ENCODE measurements around the gene STK32B.

The STK32B gene

DNA sequence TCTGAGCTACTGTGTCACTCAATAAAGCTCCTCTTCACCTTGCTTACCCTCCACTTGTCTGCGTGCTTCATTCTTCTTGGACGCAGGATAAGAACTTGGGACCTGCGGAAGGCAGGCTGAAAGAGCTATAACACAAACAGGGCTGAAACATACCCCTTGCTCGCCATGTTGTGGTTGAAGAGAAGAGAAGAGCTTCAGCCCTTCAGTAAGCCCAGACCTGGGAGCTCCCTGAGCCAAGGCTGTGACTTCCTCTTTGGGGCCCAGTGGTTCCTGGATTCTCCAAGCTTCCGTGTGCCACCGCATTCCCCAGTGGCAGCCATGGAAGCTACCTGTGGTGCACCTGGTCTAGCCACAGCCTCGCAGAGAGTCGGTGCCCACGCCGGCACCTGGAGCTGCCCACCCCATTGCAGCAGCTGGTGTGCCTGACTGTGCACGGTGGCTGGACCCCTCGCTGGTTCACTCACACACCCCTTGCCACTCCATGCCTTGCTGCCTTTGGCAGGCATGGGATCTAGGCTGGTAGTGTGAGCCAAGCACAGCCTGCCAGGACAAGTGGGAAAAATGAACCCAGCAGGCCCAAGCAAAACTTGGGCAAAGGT lies 496.5 kb downstream of the STK32B start:
- no peak for DNase-seq
